H1 (cell line): ENCODE results near the gene ITGB1BP1. TPM values are rescaled to one million over a fixed set of nuclear protein-coding genes. Genes with fewer than 3 reads are reported as not detected.

ENCODE experiments used
- CTCF ChIA-PET: fragments of 300-600 bp; sonication (Branson Sonifier 250); formaldehyde crosslinking; loops from one replicate; lab custom pipeline; 2021; ENCODE audit not compliant: partially characterized antibody; lab: Charles Lee
- POLR2A ChIA-PET: fragments of 300-600 bp; sonication (Branson Sonifier 250); formaldehyde crosslinking; loops from one replicate; lab custom pipeline; 2021; ENCODE audit warnings: inconsistent platforms; ENCODE audit not compliant: partially characterized antibody; lab: Charles Lee
- DNase-seq, 2 experiments: peaks; one replicate each; pipeline versions ENCODE4 v3.0.0 to v3.0.0-alpha.2; 2010 to 2022; ENCODE audit warnings: low spot score in 2 of 2, low read depth in 1 of 2, mixed read lengths in 1 of 2
- FAIRE-seq: peaks from 2 replicates; lab custom pipeline; 2011; peaks lifted over from hg19 to GRCh38; lab: Jason Lieb, UNC
- H2AFZ ChIP-seq: 2 replicates; pipeline ENCODE4 v1.8.1; 2012; ENCODE audit warnings: low read length, inconsistent platforms
- H2AK5ac ChIP-seq: 2 replicates; pipeline ENCODE4 v1.6.1; 2013; ENCODE audit warnings: low read depth, low read length
- H2BK120ac ChIP-seq: replicated peaks from 2 replicates; pipeline ENCODE3; 2013; ENCODE audit warnings: low read depth, low read length, inconsistent platforms
- H2BK12ac ChIP-seq: 2 replicates; pipeline ENCODE4 v1.6.1; 2013; ENCODE audit warnings: low read depth, low read length
- H2BK15ac ChIP-seq: 2 replicates; pipeline ENCODE4 v1.6.1; 2013; ENCODE audit warnings: low read length
- H2BK20ac ChIP-seq: 2 replicates; pipeline ENCODE4 v1.6.1; 2013; ENCODE audit warnings: low read length
- H2BK5ac ChIP-seq: 2 replicates; pipeline ENCODE4 v1.6.1; 2013; ENCODE audit warnings: low read depth, low read length
- H3K14ac ChIP-seq: 2 replicates; pipeline ENCODE4 v1.6.1; 2013; ENCODE audit warnings: inconsistent platforms; ENCODE audit not compliant: insufficient read length
- H3K18ac ChIP-seq: 2 replicates; pipeline ENCODE4 v1.6.1; 2013; ENCODE audit warnings: low read length; ENCODE audit errors: extremely low read depth
- H3K23ac ChIP-seq: 2 replicates; pipeline ENCODE4 v1.6.1; 2013; ENCODE audit warnings: inconsistent platforms; ENCODE audit not compliant: insufficient read length
- H3K23me2 ChIP-seq: 2 replicates; pipeline ENCODE4 v1.6.1; 2013; ENCODE audit warnings: low read depth, low read length
- H3K27ac ChIP-seq: 2 replicates; pipeline ENCODE4 v1.6.1; 2011; ENCODE audit warnings: low read depth, low read length, inconsistent platforms
- H3K27me3 ChIP-seq, 4 experiments: replicated peaks in 1 of 4; 1 replicate in 1 of 4; 2 replicates in 3 of 4; pipeline versions ENCODE4 v1.6.1 to v1.8.1; 2011 to 2013; ENCODE audit warnings: low read length in 3 of 4, mild to moderate bottlenecking in 3 of 4, inconsistent platforms in 2 of 4, mixed read lengths in 2 of 4, moderate library complexity in 1 of 4; ENCODE audit not compliant: control insufficient read depth in 3 of 4, insufficient read depth in 3 of 4; ENCODE audit errors: extremely low read depth in 1 of 4
- H3K36me3 ChIP-seq, 4 experiments: 2 replicates each; pipeline versions ENCODE4 v1.6.1 to v1.8.1; 2011 to 2013; ENCODE audit warnings: mild to moderate bottlenecking in 4 of 4, low read length in 3 of 4, moderate library complexity in 2 of 4, control low read depth in 1 of 4, inconsistent platforms in 1 of 4; ENCODE audit not compliant: insufficient read depth in 4 of 4, control insufficient read depth in 2 of 4
- H3K4ac ChIP-seq: replicated peaks from 2 replicates; pipeline ENCODE3; 2013; ENCODE audit warnings: low read length, low read depth, mixed read lengths, inconsistent platforms; ENCODE audit not compliant: insufficient read length
- H3K4me1 ChIP-seq, 4 experiments: replicated peaks in 1 of 4; 1 replicate in 1 of 4; 2 replicates in 3 of 4; pipeline versions ENCODE4 v1.6.1 to v1.8.1; 2011 to 2013; ENCODE audit warnings: low read length in 3 of 4, inconsistent platforms in 2 of 4, mixed read lengths in 1 of 4; ENCODE audit not compliant: insufficient read depth in 4 of 4, control insufficient read depth in 3 of 4
- H3K4me2 ChIP-seq, 2 experiments: 2 replicates each; pipeline versions ENCODE4 v1.6.1 to v1.8.1; 2011 to 2013; ENCODE audit warnings: low read depth in 2 of 2, low read length in 2 of 2, control low read depth in 1 of 2, inconsistent platforms in 1 of 2, mild to moderate bottlenecking in 1 of 2; ENCODE audit not compliant: insufficient read depth in 1 of 2
- H3K4me3 ChIP-seq, 4 experiments: fragments of 200-600, 300-600 bp in 1 of 4; sonication (generic), shearing (Covaris generic), sonication (Bioruptor Twin) in 1 of 4; 2 replicates each; pipeline versions ENCODE4 v1.5.1 to v1.8.1; 2011 to 2016; ENCODE audit warnings: low read length in 4 of 4, low read depth in 3 of 4, control low read depth in 2 of 4, inconsistent platforms in 2 of 4, mild to moderate bottlenecking in 2 of 4, mixed read lengths in 1 of 4, moderate library complexity in 1 of 4; ENCODE audit not compliant: insufficient read depth in 2 of 4; ENCODE audit errors: extremely low read depth in 1 of 4
- H3K56ac ChIP-seq: replicated peaks from 2 replicates; pipeline ENCODE3; 2013; ENCODE audit warnings: low read depth, mild to moderate bottlenecking, mixed read lengths, low read length, inconsistent platforms; ENCODE audit not compliant: insufficient read length
- H3K79me1 ChIP-seq: 2 replicates; pipeline ENCODE4 v1.6.1; 2013; ENCODE audit warnings: low read depth, low read length, control low read depth
- H3K79me2 ChIP-seq, 2 experiments: 2 replicates each; pipeline versions ENCODE4 v1.6.1 to v1.8.1; 2012 to 2013; ENCODE audit warnings: low read length in 2 of 2, mild to moderate bottlenecking in 2 of 2, inconsistent platforms in 1 of 2; ENCODE audit not compliant: insufficient read depth in 2 of 2, control insufficient read depth in 1 of 2
- H3K9ac ChIP-seq, 4 experiments: replicated peaks in 1 of 4; 1 replicate in 1 of 4; 2 replicates in 3 of 4; pipeline versions ENCODE4 v1.6.1 to v1.8.1; 2011 to 2013; ENCODE audit warnings: low read depth in 3 of 4, low read length in 3 of 4, control low read depth in 2 of 4, mild to moderate bottlenecking in 2 of 4, moderate library complexity in 2 of 4, inconsistent platforms in 1 of 4; ENCODE audit errors: extremely low read depth in 1 of 4
- H3K9me3 ChIP-seq, 2 experiments: 2 replicates each; pipeline versions ENCODE4 v1.6.1 to v1.8.1; 2012 to 2013; ENCODE audit warnings: mild to moderate bottlenecking in 2 of 2, moderate library complexity in 2 of 2, control low read depth in 1 of 2, inconsistent platforms in 1 of 2, low read depth in 1 of 2, low read length in 1 of 2, mixed read lengths in 1 of 2; ENCODE audit not compliant: insufficient read depth in 2 of 2
- H4K20me1 ChIP-seq, 2 experiments: replicated peaks in 1 of 2; 2 replicates each; pipeline versions ENCODE3 to v1.8.1; 2011 to 2013; ENCODE audit warnings: inconsistent platforms in 2 of 2, low read length in 2 of 2, mild to moderate bottlenecking in 1 of 2; ENCODE audit not compliant: insufficient read depth in 2 of 2, control insufficient read depth in 1 of 2
- H4K5ac ChIP-seq: 2 replicates; pipeline ENCODE4 v1.6.1; 2013; ENCODE audit warnings: low read length, low read depth, mixed read lengths, inconsistent platforms; ENCODE audit not compliant: insufficient read length
- H4K8ac ChIP-seq: 2 replicates; pipeline ENCODE4 v1.8.0; 2013; ENCODE audit warnings: mild to moderate bottlenecking, moderate library complexity, low read length, inconsistent platforms; ENCODE audit not compliant: insufficient read depth; ENCODE audit errors: extremely low read depth
- H4K91ac ChIP-seq: replicated peaks from 2 replicates; pipeline ENCODE3; 2013; ENCODE audit warnings: low read length, mixed read lengths, inconsistent platforms; ENCODE audit not compliant: insufficient read length
- CTCF ChIP-seq, 3 experiments: IDR thresholded peaks; 1 replicate in 2 of 3; 2 replicates in 1 of 3; pipeline versions ENCODE4 v1.5.1 to v1.6.1; 2011; ENCODE audit warnings: low read length in 3 of 3, mild to moderate bottlenecking in 3 of 3, inconsistent platforms in 2 of 3, low read depth in 1 of 3, moderate library complexity in 1 of 3; ENCODE audit not compliant: insufficient read depth in 1 of 3; ENCODE audit errors: control extremely low read depth in 1 of 3
- EP300 ChIP-seq, 2 experiments: IDR thresholded peaks; 1 replicate in 1 of 2; 2 replicates in 1 of 2; pipeline ENCODE4 v1.6.1; 2011 to 2012; ENCODE audit warnings: low read depth in 2 of 2, low read length in 2 of 2, mild to moderate bottlenecking in 2 of 2, borderline replicate concordance in 1 of 2, inconsistent platforms in 1 of 2, moderate library complexity in 1 of 2
- POU5F1 ChIP-seq: IDR thresholded peaks from 2 replicates; pipeline ENCODE4 v1.6.1; 2011; ENCODE audit warnings: low read depth, mild to moderate bottlenecking, low read length, moderate library complexity
- SIX5 ChIP-seq: IDR thresholded peaks from 2 replicates; pipeline ENCODE4 v1.6.1; 2011; ENCODE audit warnings: mild to moderate bottlenecking, low read depth, low read length
- ZNF274 ChIP-seq: IDR thresholded peaks from 2 replicates; pipeline ENCODE4 v1.7.0; 2012; ENCODE audit warnings: low read length, borderline replicate concordance; ENCODE audit errors: extremely low read depth
- WGBS, 2 experiments: shearing (Covaris generic) in 1 of 2; methylation state at CpG; one replicate each; pipeline versions ENCODE4 v1.1.6 to v1.1.7; 2013 to 2015; ENCODE audit warnings: low lambda C conversion rate in 2 of 2, mixed read lengths in 2 of 2, inconsistent platforms in 1 of 2, low coverage in 1 of 2, missing lambda C conversion rate in 1 of 2; ENCODE audit not compliant: insufficient replicate concordance in 2 of 2, insufficient coverage in 1 of 2, insufficient read length in 1 of 2; ENCODE audit errors: extremely low coverage in 1 of 2, missing lambda C conversion rate in 1 of 2; 5-methylcytosine and 5-hydroxymethylcytosine counted together
- polyA plus RNA-seq, 7 experiments: library from polyadenylated mRNA; depleted of rRNA in 3 of 7; stranded (reverse) in 5 of 7; unstranded in 2 of 7; fragments of >200 nt in 5 of 7; fragments of 200-250 nt in 2 of 7; gene quantifications; 1 replicate in 5 of 7; 2 replicates in 1 of 7; 4 replicates in 1 of 7; pipeline versions ENCODE4 v1.2.1 to v1.2.3, GENCODE V29; 2011 to 2013; ENCODE audit warnings: missing spikeins in 2 of 7, mixed read lengths in 2 of 7
- total RNA-seq: library from RNA; stranded (reverse); fragmentation: NEBNext Ultra II Directional; extraction: Animal tissue kit (Norgen Biotek cat#: 25700); gene quantifications from 2 replicates; pipeline ENCODE4 v1.2.1, GENCODE V29; 2021

Gene ITGB1BP1
- total and polyA plus RNA-seq, 2 of the 8 experiments (the other 6 are each of a cell fraction or from before 2014, with no cell fraction given) = 16.1 to 45.4 TPM

GRCh38 chr2:9417725-9418124 lies 5.6 kb downstream of the ITGB1BP1 start:
- Histone ChIP-seq H3K79me2 (peaks cover 0 to 4% of the 10 kb centered on the region in 2 experiments; a peak in 1 of 4 replicates), H4K91ac (no peak overlapping the region), H2AFZ (no peak overlapping the region), H3K4me3 (no peak overlapping the region), H2AK5ac (no peak overlapping the region), H3K4me2 (no peak overlapping the region), H3K9ac (no peak overlapping the region), H2BK120ac (no peak overlapping the region), H2BK12ac (no peak overlapping the region), H3K4ac (no peak overlapping the region), H4K8ac (no peak overlapping the region), H3K4me1 (peaks cover 0 to 7% (median 5%) of the 10 kb centered on the region in 4 experiments; a peak in 4 of 7 replicates), H4K20me1 (peaks cover 0 to 1% of the 10 kb centered on the region in 2 experiments), H3K18ac (no peak overlapping the region), H3K27me3 (peaks cover 0 to 9% (median 4%) of the 10 kb centered on the region in 4 experiments; a peak in 4 of 7 replicates), H3K14ac (no peak overlapping the region), H2BK5ac (no peak overlapping the region), H3K56ac (no peak overlapping the region), H2BK20ac (no peak overlapping the region), H3K23me2 (peaks cover 9% of the 10 kb centered on the region), H3K36me3 (no peaks in the 10 kb centered on the region), H2BK15ac (no peak overlapping the region), H3K23ac (no peak overlapping the region), H4K5ac (no peak overlapping the region), H3K9me3 (no peaks in the 10 kb centered on the region), H3K27ac (no peak overlapping the region), H3K79me1 (peaks cover 4% of the 10 kb centered on the region)
- no peak for DNase-seq
- FAIRE-seq = no peak
- POLR2A ChIA-PET = no interaction called here
- CTCF ChIA-PET = interaction anchor here (0.6 to 1.9 kb wide), 5 partner anchors 16 to 275 kb away, joined by 3 to 11 read pairs (median 5); no protein-coding TSS in a partner anchor
- 97 to 100% methylated on average over 1 to 3 of the region's 3 CpGs for WGBS, 2 experiments
- TF ChIP-seq ZNF274 (no peak), POU5F1 (no peak), SIX5 (no peak), EP300 (IDR thresholded peaks at IDR 0.05; ENCODE audit: borderline replicate concordance in 1 of 2, low read depth in 2 of 2, low read length in 2 of 2) (no peak), CTCF (IDR thresholded peaks at IDR 0.05; ENCODE audit: control extremely low read depth in 1 of 3, insufficient read depth in 1 of 3, low read depth in 1 of 3, low read length in 3 of 3) (no peak)
